Neuronal stem cell (in vitro differentiated cells): ENCODE data around the gene ABCC1.

Source experiments
- DNase-seq: peaks from one replicate; pipeline ENCODE4 v3.0.0-alpha.2; 2013; ENCODE audit warnings: low spot score
- H2AFZ ChIP-seq: one replicate; pipeline ENCODE4 v1.6.1; 2013; ENCODE audit warnings: mild to moderate bottlenecking, low read length, inconsistent platforms
- H2AK5ac ChIP-seq: 2 replicates; pipeline ENCODE4 v1.6.1; 2013; ENCODE audit warnings: low read depth, mild to moderate bottlenecking, inconsistent platforms, low read length, moderate library complexity, mixed read lengths
- H2BK120ac ChIP-seq: 2 replicates; pipeline ENCODE4 v1.6.1; 2013; ENCODE audit warnings: low read depth, mild to moderate bottlenecking, inconsistent platforms, low read length, moderate library complexity, mixed read lengths
- H2BK12ac ChIP-seq: one replicate; pipeline ENCODE4 v1.6.1; 2013; ENCODE audit warnings: low read length, inconsistent platforms
- H2BK15ac ChIP-seq: 2 replicates; pipeline ENCODE4 v1.6.1; 2013; ENCODE audit warnings: mild to moderate bottlenecking, low read length, inconsistent platforms, mixed read lengths
- H2BK5ac ChIP-seq: one replicate; pipeline ENCODE4 v1.6.1; 2013; ENCODE audit warnings: inconsistent platforms, mild to moderate bottlenecking, low read length, moderate library complexity
- H3K14ac ChIP-seq: one replicate; pipeline ENCODE4 v1.6.1; 2013; ENCODE audit warnings: low read length, inconsistent platforms
- H3K18ac ChIP-seq: 2 replicates; pipeline ENCODE4 v1.6.1; 2013; ENCODE audit warnings: low read length, inconsistent platforms
- H3K23ac ChIP-seq: 2 replicates; pipeline ENCODE4 v1.6.1; 2013; ENCODE audit warnings: low read depth, mild to moderate bottlenecking, mixed read lengths, low read length, inconsistent platforms; ENCODE audit not compliant: poor library complexity
- H3K27ac ChIP-seq: replicated peaks from 3 replicates; pipeline ENCODE4 v1.5.1; 2013; ENCODE audit warnings: low read length, inconsistent platforms
- H3K27me3 ChIP-seq, 3 experiments: 2 replicates each; pipeline ENCODE4 v1.6.1; 2013; ENCODE audit warnings: low read length in 3 of 3, mild to moderate bottlenecking in 2 of 3, inconsistent platforms in 1 of 3, low read depth in 1 of 3, mixed read lengths in 1 of 3, moderate library complexity in 1 of 3; ENCODE audit not compliant: control insufficient read depth in 3 of 3, insufficient read depth in 3 of 3
- H3K36me3 ChIP-seq, 2 donors: replicated peaks in 1 of 2; 2 replicates each; pipeline ENCODE4 v1.6.1; 2013; ENCODE audit warnings: low read length in 2 of 2; ENCODE audit not compliant: control insufficient read depth in 2 of 2, insufficient read depth in 2 of 2
- H3K4ac ChIP-seq: 2 replicates; pipeline ENCODE4 v1.6.1; 2013; ENCODE audit warnings: inconsistent platforms, mild to moderate bottlenecking, low read length, moderate library complexity
- H3K4me1 ChIP-seq, 2 donors: 1 replicate in 1 of 2; 2 replicates in 1 of 2; pipeline ENCODE4 v1.6.1; 2013; ENCODE audit warnings: low read length in 2 of 2, low read depth in 1 of 2; ENCODE audit not compliant: control insufficient read depth in 2 of 2, insufficient read depth in 1 of 2
- H3K4me2 ChIP-seq: one replicate; pipeline ENCODE4 v1.6.1; 2013; ENCODE audit warnings: mild to moderate bottlenecking, low read length, inconsistent platforms; ENCODE audit not compliant: insufficient read depth, poor library complexity, severe bottlenecking
- H3K4me3 ChIP-seq, 2 donors: 2 replicates each; pipeline ENCODE4 v1.5.1; 2013; ENCODE audit warnings: low read length in 2 of 2, mild to moderate bottlenecking in 2 of 2, inconsistent platforms in 1 of 2, moderate library complexity in 1 of 2
- H3K79me1 ChIP-seq: one replicate; pipeline ENCODE4 v1.6.1; 2013; ENCODE audit warnings: low read depth, mild to moderate bottlenecking, inconsistent platforms, low read length, moderate library complexity
- H3K9ac ChIP-seq: one replicate; pipeline ENCODE4 v1.6.1; 2013; ENCODE audit warnings: mild to moderate bottlenecking, low read depth, low read length, inconsistent platforms; ENCODE audit not compliant: poor library complexity
- H3K9me3 ChIP-seq, 2 donors: replicated peaks in 1 of 2; 2 replicates each; pipeline versions ENCODE3 to v1.6.1; 2013; ENCODE audit warnings: low read length in 2 of 2, mild to moderate bottlenecking in 2 of 2, inconsistent platforms in 1 of 2, low read depth in 1 of 2, mixed read lengths in 1 of 2, moderate library complexity in 1 of 2; ENCODE audit not compliant: control insufficient read depth in 2 of 2, insufficient read depth in 1 of 2
- H4K8ac ChIP-seq: one replicate; pipeline ENCODE4 v1.6.1; 2013; ENCODE audit warnings: low read depth, mild to moderate bottlenecking, inconsistent platforms, low read length, moderate library complexity
- H4K91ac ChIP-seq: one replicate; pipeline ENCODE4 v1.6.1; 2013; ENCODE audit warnings: low read length, low read depth, mild to moderate bottlenecking, inconsistent platforms; ENCODE audit not compliant: poor library complexity
- WGBS, 2 donors: extraction: QIAGEN DNeasy Blood & Tissue Kit; methylation state at CpG; one replicate each; pipeline ENCODE4 v1.1.7; 2013; ENCODE audit warnings: missing lambda C conversion rate in 2 of 2, mixed read lengths in 1 of 2; ENCODE audit not compliant: insufficient read length in 2 of 2, insufficient replicate concordance in 1 of 2; ENCODE audit errors: extremely low coverage in 2 of 2; 5-methylcytosine and 5-hydroxymethylcytosine counted together

Gene ABCC1

GRCh38 chr16:16084874-16085273, 135.5 kb downstream of the ABCC1 start:
- H2BK12ac ChIP-seq = no peak overlapping the region
- no peaks in the 10 kb centered on the region for H3K27me3 ChIP-seq
- H3K27ac ChIP-seq = no peak overlapping the region
- H3K4me1 ChIP-seq = no peaks in the 10 kb centered on the region
- no peak overlapping the region for H3K18ac ChIP-seq
- H3K23ac ChIP-seq = no peak overlapping the region
- H3K4me3 ChIP-seq = peak overlapping the region in 1 of 2 donors; percentile 41
- peaks cover 0 to 9% of the 10 kb centered on the region in 2 donors for H3K9me3 ChIP-seq
- H3K9ac ChIP-seq = no peak overlapping the region
- H3K4ac ChIP-seq = no peak overlapping the region
- H3K4me2 ChIP-seq = no peak overlapping the region
- H3K79me1 ChIP-seq = peaks cover 2% of the 10 kb centered on the region
- no CpG with 5 or more reads among the region's 3 CpGs for WGBS, 2 donors
- DNase-seq = no peak
- no peak overlapping the region for H2BK15ac ChIP-seq
- H4K8ac ChIP-seq = no peak overlapping the region
- H2AK5ac ChIP-seq = no peak overlapping the region
- H2AFZ ChIP-seq = no peak overlapping the region
- H2BK120ac ChIP-seq = no peak overlapping the region
- H3K14ac ChIP-seq = no peak overlapping the region
- H3K36me3 ChIP-seq = peaks cover 7 to 22% of the 10 kb centered on the region in 2 donors
- no peak overlapping the region for H4K91ac ChIP-seq
- H2BK5ac ChIP-seq = no peak overlapping the region

- Histone ChIP-seq H3K27me3 (no peaks in the 10 kb centered on the region), H4K91ac (no peak overlapping the region), H3K14ac (no peak overlapping the region), H2BK5ac (no peak overlapping the region), H3K4me1 (no peaks in the 10 kb centered on the region), H4K8ac (no peak overlapping the region), H2BK12ac (no peak overlapping the region), H3K4me3 (no peak overlapping the region), H3K4me2 (no peak overlapping the region), H3K18ac (no peak overlapping the region), H3K79me1 (peaks cover 2% of the 10 kb centered on the region), H3K23ac (no peak overlapping the region), H3K9ac (no peak overlapping the region), H2BK120ac (no peak overlapping the region), H3K4ac (no peak overlapping the region), H3K27ac (no peak overlapping the region), H3K36me3 (peaks cover 7 to 29% of the 10 kb centered on the region in 2 donors), H2BK15ac (no peak overlapping the region), H3K9me3 (peaks cover 0 to 11% of the 10 kb centered on the region in 2 donors), H2AFZ (no peak overlapping the region), H2AK5ac (no peak overlapping the region)
- no peak for DNase-seq
- no CpG with 5 or more reads among the region's 18 CpGs for WGBS, 2 donors
Observed at GRCh38 chr16:16086653-16087446, 137.4 kb downstream of the ABCC1 start.

- no peak overlapping the region for H4K91ac ChIP-seq
- H3K27me3 ChIP-seq = no peaks in the 10 kb centered on the region
- WGBS, 2 donors = no CpG with 5 or more reads among the region's 19 CpGs
- H3K9ac ChIP-seq = peak overlapping the region; percentile 55
- H3K14ac ChIP-seq = peak overlapping the region; percentile 60
- H3K36me3 ChIP-seq = peaks cover 0 to 16% of the 10 kb centered on the region in 2 donors
- no peak overlapping the region for H2BK120ac ChIP-seq
- H2BK12ac ChIP-seq = no peak overlapping the region
- no peaks in the 10 kb centered on the region for H3K79me1 ChIP-seq
- H3K18ac ChIP-seq = peak overlapping the region; percentile 44
- no peak overlapping the region for H3K27ac ChIP-seq
- no peak overlapping the region for H4K8ac ChIP-seq
- H3K23ac ChIP-seq = no peak overlapping the region
- peaks cover 0 to 5% of the 10 kb centered on the region in 2 donors for H3K4me1 ChIP-seq
- H2AFZ ChIP-seq = no peak overlapping the region
- no peak for DNase-seq
- H2AK5ac ChIP-seq = no peak overlapping the region
- H3K9me3 ChIP-seq = peaks cover 0 to 2% of the 10 kb centered on the region in 2 donors
- no peak overlapping the region for H2BK15ac ChIP-seq
- H3K4me3 ChIP-seq = peak overlapping the region in 1 of 2 donors; percentile 14
- H3K4ac ChIP-seq = no peak overlapping the region
- H3K4me2 ChIP-seq = no peak overlapping the region
- H2BK5ac ChIP-seq = no peak overlapping the region
Observed at GRCh38 chr16:16090238-16090637, 140.8 kb downstream of the ABCC1 start.

- no peak overlapping the region for H2AK5ac ChIP-seq
Observed at GRCh38 chr16:16092925-16093627, 143.7 kb downstream of the ABCC1 start.

More at GRCh38 chr16:16092925-16093627, 143.7 kb downstream of the ABCC1 start:
- H2BK12ac ChIP-seq = no peak overlapping the region
- no peak overlapping the region for H2BK120ac ChIP-seq
- no peak overlapping the region for H3K4me3 ChIP-seq
- H3K27me3 ChIP-seq = no peaks in the 10 kb centered on the region
- peaks cover 0 to 7% of the 10 kb centered on the region in 2 donors for H3K36me3 ChIP-seq
- H3K9ac ChIP-seq = no peak overlapping the region
- DNase-seq = no peak
- H2AFZ ChIP-seq = no peak overlapping the region
- no peak overlapping the region for H2BK5ac ChIP-seq
- H3K23ac ChIP-seq = no peak overlapping the region
- no peak overlapping the region for H3K4me2 ChIP-seq
- no peak overlapping the region for H2BK15ac ChIP-seq
- no peak overlapping the region for H4K91ac ChIP-seq
- no peak overlapping the region for H4K8ac ChIP-seq
- WGBS, 2 donors = no CpG with 5 or more reads among the region's 9 CpGs
- peaks cover 5 to 9% of the 10 kb centered on the region in 2 donors for H3K4me1 ChIP-seq
- H3K27ac ChIP-seq = no peak overlapping the region
- H3K79me1 ChIP-seq = no peaks in the 10 kb centered on the region
- H3K4ac ChIP-seq = no peak overlapping the region
- H3K9me3 ChIP-seq = peaks cover 0 to 2% of the 10 kb centered on the region in 2 donors
- no peak overlapping the region for H3K14ac ChIP-seq
- no peak overlapping the region for H3K18ac ChIP-seq
